GM18909 (cell line): ENCODE results near the gene ARHGAP15.

Experiments used
- ATAC-seq: cut with Tn5 transposase; IDR thresholded peaks from one replicate; pipeline ENCODE4 v1.9.1; 2021; ENCODE audit warnings: mild to moderate bottlenecking; ENCODE audit not compliant: unreplicated experiment, poor library complexity

ARHGAP15 gene

GRCh38 chr2:143473820-143474219 is 344.6 kb downstream of the ARHGAP15 start:
- no peak for ATAC-seq

GRCh38 chr2:143474586-143474985 is 345.4 kb downstream of the ARHGAP15 start:
- ATAC-seq = no peak

- no peak for ATAC-seq
Observed at GRCh38 chr2:143475041-143475776, 346.0 kb downstream of the ARHGAP15 start.

- ATAC-seq = no peak
Observed at GRCh38 chr2:143476336-143477087, 347.3 kb downstream of the ARHGAP15 start.

- no peak for ATAC-seq
Observed at GRCh38 chr2:143477714-143478443, 348.7 kb downstream of the ARHGAP15 start.

GRCh38 chr2:143480086-143480485 is 350.9 kb downstream of the ARHGAP15 start:
- no peak for ATAC-seq

GRCh38 chr2:143480601-143481236 is 351.5 kb downstream of the ARHGAP15 start:
- ATAC-seq = no peak

- no peak for ATAC-seq
Observed at GRCh38 chr2:143481237-143481623, 352.0 kb downstream of the ARHGAP15 start.

- no peak for ATAC-seq
Observed at GRCh38 chr2:143481733-143482132, 352.5 kb downstream of the ARHGAP15 start.

- no peak for ATAC-seq
Observed at GRCh38 chr2:143482316-143482715, 353.1 kb downstream of the ARHGAP15 start.

GRCh38 chr2:143482771-143483170 is 353.6 kb downstream of the ARHGAP15 start:
- no peak for ATAC-seq

GRCh38 chr2:143486976-143487375 is 357.8 kb downstream of the ARHGAP15 start:
- no peak for ATAC-seq

GRCh38 chr2:143489145-143489544 is 359.9 kb downstream of the ARHGAP15 start:
- no peak for ATAC-seq

GRCh38 chr2:143491131-143491530 is 361.9 kb downstream of the ARHGAP15 start:
- no peak for ATAC-seq

GRCh38 chr2:143493339-143493738 is 364.1 kb downstream of the ARHGAP15 start:
- no peak for ATAC-seq

- ATAC-seq = no peak
Observed at GRCh38 chr2:143497726-143498125, 368.5 kb downstream of the ARHGAP15 start.

GRCh38 chr2:143498496-143498895 is 369.3 kb downstream of the ARHGAP15 start:
- no peak for ATAC-seq

GRCh38 chr2:143499061-143499460 is 369.8 kb downstream of the ARHGAP15 start:
- no peak for ATAC-seq

- no peak for ATAC-seq
Observed at GRCh38 chr2:143501106-143501676, 372.0 kb downstream of the ARHGAP15 start.

GRCh38 chr2:143503280-143503679 is 374.1 kb downstream of the ARHGAP15 start:
- ATAC-seq = no peak
